Activated CD8-positive, alpha-beta T cell treated with anti-CD3 and anti-CD28 coated beads for 36 hours (primary cell): ENCODE measurements around the gene RAD50. TPM values are rescaled to one million over a fixed set of nuclear protein-coding genes. Genes with fewer than 3 reads are reported as not detected.
"Not testable (repeated sequence)": the region's sequence is repeated elsewhere in the genome, so short reads cannot be mapped to it uniquely, and the experiment has no call there.

Experiments used
- ATAC-seq: fragments of 200-7000 bp; cut with Tn5 transposase; one replicate; pipeline ENCODE4 v1.10.0; 2021; ENCODE audit warnings: mild to moderate bottlenecking, moderate library complexity
- CTCF ChIA-PET: fragments of 350-600 bp; sonication (Branson Sonifier 250); formaldehyde crosslinking; loops from one replicate; lab custom pipeline; 2021; ENCODE audit warnings: antibody characterized with exemption; lab: Charles Lee
- POLR2A ChIA-PET: fragments of 350-600 bp; sonication (Branson Sonifier 250); formaldehyde crosslinking; loops from one replicate; lab custom pipeline; 2021; ENCODE audit warnings: antibody characterized with exemption; lab: Charles Lee
- DNase-seq: peaks from one replicate; pipeline ENCODE4 v3.0.0-alpha.2; 2020
- H3K27ac Mint-ChIP-seq: one replicate; pipeline ENCODE4 v1.8.0; 2021; ENCODE audit warnings: mild to moderate bottlenecking, mixed read lengths
- H3K27me3 Mint-ChIP-seq: one replicate; pipeline ENCODE4 v1.8.0; 2021; ENCODE audit warnings: mixed read lengths
- H3K36me3 Mint-ChIP-seq: one replicate; pipeline ENCODE4 v1.8.0; 2021; ENCODE audit warnings: low read depth, mixed read lengths
- H3K4me1 Mint-ChIP-seq: one replicate; pipeline ENCODE4 v1.8.0; 2021; ENCODE audit warnings: low read depth, mixed read lengths
- H3K4me3 Mint-ChIP-seq: one replicate; pipeline ENCODE4 v1.8.0; 2021; ENCODE audit warnings: mild to moderate bottlenecking, moderate library complexity, mixed read lengths
- H3K9me3 Mint-ChIP-seq: one replicate; pipeline ENCODE4 v1.8.0; 2021; ENCODE audit warnings: mixed read lengths
- intact Hi-C: fragments of 100-400 bp; cut with micrococcal nuclease; formaldehyde crosslinking; loops from one replicate; pipeline ENCODE4 v1.10.0; 2022
- total RNA-seq, 2 experiments: library from RNA; stranded (reverse); gene quantifications; one replicate each; pipeline ENCODE4 v1.2.3, GENCODE V29; 2021
- TF ChIP-seq, protein P1 (sequence below): fragments of 200-600 bp; IDR thresholded peaks from one replicate; pipeline ENCODE4 v1.8.0; 2022; ENCODE audit warnings: antibody characterized with exemption, mild to moderate bottlenecking

RAD50 gene
- total RNA-seq, 2 experiments from 2014 or later: 46.4 to 48.9 TPM

DNA sequence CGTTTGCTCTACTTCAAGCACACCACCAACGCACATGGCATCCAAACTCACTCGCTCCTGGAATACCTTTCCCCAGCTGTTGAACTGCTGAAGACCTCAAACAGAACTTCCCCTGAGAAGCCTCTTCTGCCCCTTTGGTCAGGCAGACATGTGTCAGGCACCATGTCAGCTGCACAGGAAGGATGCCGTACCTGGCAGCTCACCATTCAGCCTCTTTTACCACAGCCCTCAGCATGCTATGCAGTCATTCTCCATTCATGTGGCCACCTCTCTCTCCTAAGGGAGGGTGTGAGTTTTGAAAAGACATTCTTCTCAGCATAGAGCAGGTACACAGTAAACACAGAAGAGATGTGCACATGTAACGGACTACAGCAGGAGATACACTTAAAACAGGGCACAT lies 131.2 kb downstream of the RAD50 start:
- intact Hi-C loops: loop anchor here (5.0 kb wide), 1 partner anchor 46 kb away; no protein-coding TSS in a partner anchor
- POLR2A ChIA-PET: interaction anchor here (1.0 to 1.6 kb wide), 5 partner anchors 9 to 50 kb away, joined by 3 to 6 read pairs (median 5); partner anchors contain the start of genes IL4 and KIF3A

DNA sequence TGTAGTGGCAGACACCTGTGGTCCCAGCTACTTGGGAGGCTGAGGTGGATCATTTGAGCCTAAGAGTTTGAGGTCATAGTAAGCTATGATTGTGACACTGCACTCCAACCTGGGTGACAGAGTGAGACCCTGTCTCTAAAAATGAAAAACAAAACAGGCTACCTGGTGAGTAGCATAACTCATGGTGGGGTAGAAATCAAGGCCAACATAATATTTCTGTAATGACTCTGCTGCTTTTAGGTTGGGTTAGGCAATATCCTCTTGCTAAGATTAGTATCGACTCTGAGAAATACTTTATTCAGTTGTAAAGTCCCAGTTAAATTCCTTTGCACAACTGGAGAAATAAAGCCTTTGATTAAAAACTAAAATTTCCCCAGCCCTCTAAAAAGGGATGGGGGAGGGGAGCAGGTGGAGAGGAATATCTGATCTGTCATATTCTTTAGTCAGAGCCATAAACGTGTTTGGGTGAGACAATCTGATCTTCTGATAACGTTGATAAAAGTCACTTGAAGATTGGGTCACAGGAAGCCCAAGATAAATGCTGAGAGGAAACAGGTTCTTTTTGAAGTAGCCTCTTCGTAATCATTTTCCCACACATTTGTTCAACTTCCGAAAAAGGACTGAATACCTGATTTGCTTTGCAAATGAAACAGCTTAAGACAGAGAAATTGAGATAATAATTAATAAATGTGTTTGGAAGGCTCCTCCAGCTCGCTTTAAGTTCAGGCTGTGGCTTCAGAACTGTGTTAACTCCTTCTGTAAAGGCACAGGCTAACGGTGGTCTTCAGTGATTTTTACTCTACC lies 132.0 kb downstream of the RAD50 start:
- CTCF ChIA-PET: interaction anchor here (0.8 to 1.5 kb wide), 3 partner anchors 15 to 131 kb away, joined by 3 read pairs; partner anchors contain the start of gene IL4
- peak; percentile 49 for ATAC-seq

More for the DNA sequence above, 131.2 kb downstream of the RAD50 start:
- ATAC-seq (peak; percentile 80), DNase-seq (peak; percentile 71)
- no peak overlapping the region for H3K4me3 Mint-ChIP-seq
- TF ChIP-seq, protein P1, sequence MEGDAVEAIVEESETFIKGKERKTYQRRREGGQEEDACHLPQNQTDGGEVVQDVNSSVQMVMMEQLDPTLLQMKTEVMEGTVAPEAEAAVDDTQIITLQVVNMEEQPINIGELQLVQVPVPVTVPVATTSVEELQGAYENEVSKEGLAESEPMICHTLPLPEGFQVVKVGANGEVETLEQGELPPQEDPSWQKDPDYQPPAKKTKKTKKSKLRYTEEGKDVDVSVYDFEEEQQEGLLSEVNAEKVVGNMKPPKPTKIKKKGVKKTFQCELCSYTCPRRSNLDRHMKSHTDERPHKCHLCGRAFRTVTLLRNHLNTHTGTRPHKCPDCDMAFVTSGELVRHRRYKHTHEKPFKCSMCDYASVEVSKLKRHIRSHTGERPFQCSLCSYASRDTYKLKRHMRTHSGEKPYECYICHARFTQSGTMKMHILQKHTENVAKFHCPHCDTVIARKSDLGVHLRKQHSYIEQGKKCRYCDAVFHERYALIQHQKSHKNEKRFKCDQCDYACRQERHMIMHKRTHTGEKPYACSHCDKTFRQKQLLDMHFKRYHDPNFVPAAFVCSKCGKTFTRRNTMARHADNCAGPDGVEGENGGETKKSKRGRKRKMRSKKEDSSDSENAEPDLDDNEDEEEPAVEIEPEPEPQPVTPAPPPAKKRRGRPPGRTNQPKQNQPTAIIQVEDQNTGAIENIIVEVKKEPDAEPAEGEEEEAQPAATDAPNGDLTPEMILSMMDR: no peak
- H3K27me3 Mint-ChIP-seq: no peaks in the 10 kb centered on the region
- H3K9me3 Mint-ChIP-seq: no peaks in the 10 kb centered on the region
- CTCF ChIA-PET: interaction anchor here (1.1 to 1.5 kb wide), 2 partner anchors 14 to 47 kb away, joined by 3 read pairs; partner anchors contain the start of gene IL4
- H3K4me1 Mint-ChIP-seq: peaks cover 40% of the 10 kb centered on the region
- H3K36me3 Mint-ChIP-seq: peaks cover 3% of the 10 kb centered on the region
- H3K27ac Mint-ChIP-seq: peak overlapping the region; percentile 62

DNA sequence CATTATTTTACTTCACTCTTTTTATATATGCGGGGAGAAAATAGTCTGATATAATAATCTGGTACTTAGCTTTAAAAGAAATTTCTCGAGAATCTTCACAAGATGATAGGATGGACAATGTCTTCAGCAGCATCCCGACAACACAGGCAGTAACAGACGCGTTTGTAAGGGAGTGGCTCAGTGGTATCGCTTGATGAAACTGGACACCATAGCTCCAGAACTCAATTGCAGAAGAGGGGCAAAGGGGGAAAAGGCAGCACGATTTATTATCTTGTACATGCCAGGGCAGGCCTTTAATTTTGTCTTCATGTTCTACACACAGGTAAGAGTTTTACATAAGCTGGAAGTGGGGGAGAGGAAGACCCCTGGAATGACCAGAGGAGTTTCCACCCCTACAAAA lies 132.7 kb downstream of the RAD50 start:
- Mint-ChIP-seq H3K9me3 (no peaks in the 10 kb centered on the region), H3K4me1 (peaks cover 37% of the 10 kb centered on the region), H3K27ac (peak overlapping the region; percentile 23), H3K27me3 (no peaks in the 10 kb centered on the region), H3K36me3 (peaks cover 6% of the 10 kb centered on the region), H3K4me3 (no peak overlapping the region)
- POLR2A ChIA-PET: interaction anchor here (0.6 to 1.6 kb wide), 4 partner anchors 11 to 223 kb away, joined by 3 to 6 read pairs (median 4); no protein-coding TSS in a partner anchor
- intact Hi-C loops: loop anchor here (5.0 kb wide), 1 partner anchor 47 kb away; no protein-coding TSS in a partner anchor
- DNase-seq (no peak), ATAC-seq (no peak)
- CTCF ChIA-PET: interaction anchor here (0.8 to 1.5 kb wide), 2 partner anchors 15 to 131 kb away, joined by 3 read pairs; partner anchors contain the start of gene IL4
- TF ChIP-seq, protein P1: no peak

More for the DNA sequence above, 132.0 kb downstream of the RAD50 start:
- Mint-ChIP-seq H3K27me3 (no peaks in the 10 kb centered on the region), H3K27ac (peak overlapping the region; percentile 62), H3K4me1 (peaks cover 40% of the 10 kb centered on the region), H3K4me3 (no peak overlapping the region), H3K9me3 (no peaks in the 10 kb centered on the region), H3K36me3 (peaks cover 5% of the 10 kb centered on the region)
- peak; percentile 55 for DNase-seq
- TF ChIP-seq, protein P1: no peak
- POLR2A ChIA-PET: interaction anchor here (0.6 to 1.6 kb wide), 7 partner anchors 10 to 596 kb away, joined by 3 to 6 read pairs (median 3); partner anchors contain the start of genes IL4 and KIF3A
- intact Hi-C loops: loop anchor here (5.0 kb wide), 1 partner anchor 46 kb away; no protein-coding TSS in a partner anchor

DNA sequence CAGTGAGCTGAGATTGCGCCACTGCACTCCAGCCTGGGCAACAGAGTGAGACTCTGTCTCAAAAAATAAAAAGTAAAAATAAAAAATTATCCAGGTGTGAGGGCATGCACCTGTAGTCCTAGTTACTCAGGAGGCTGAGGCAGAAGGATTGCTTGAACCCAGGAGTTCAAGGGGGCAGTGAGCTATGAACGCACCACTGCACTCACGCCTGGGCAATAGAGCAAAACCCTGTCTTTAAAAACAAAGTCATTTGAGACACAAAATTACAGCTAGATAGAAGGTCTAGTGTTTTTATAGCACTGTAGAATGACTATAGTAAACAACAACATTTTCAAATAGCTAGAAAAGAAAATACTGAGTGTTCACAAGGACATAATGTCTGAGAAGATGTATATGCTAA lies 133.4 kb downstream of the RAD50 start:
- no peak overlapping the region for H3K4me3 Mint-ChIP-seq
- CTCF ChIA-PET: no interaction called here
- H3K27ac Mint-ChIP-seq: no peak overlapping the region
- ATAC-seq: no peak
- no peaks in the 10 kb centered on the region for H3K27me3 Mint-ChIP-seq
- intact Hi-C loops: no loop called here
- TF ChIP-seq, protein P1: no peak
- no peaks in the 10 kb centered on the region for H3K9me3 Mint-ChIP-seq
- peaks cover 31% of the 10 kb centered on the region for H3K4me1 Mint-ChIP-seq
- peaks cover 8% of the 10 kb centered on the region for H3K36me3 Mint-ChIP-seq
- no peak for DNase-seq
- POLR2A ChIA-PET: interaction anchor here (0.6 kb wide), 1 partner anchor 223 kb away, joined by 3 read pairs; no protein-coding TSS in a partner anchor

DNA sequence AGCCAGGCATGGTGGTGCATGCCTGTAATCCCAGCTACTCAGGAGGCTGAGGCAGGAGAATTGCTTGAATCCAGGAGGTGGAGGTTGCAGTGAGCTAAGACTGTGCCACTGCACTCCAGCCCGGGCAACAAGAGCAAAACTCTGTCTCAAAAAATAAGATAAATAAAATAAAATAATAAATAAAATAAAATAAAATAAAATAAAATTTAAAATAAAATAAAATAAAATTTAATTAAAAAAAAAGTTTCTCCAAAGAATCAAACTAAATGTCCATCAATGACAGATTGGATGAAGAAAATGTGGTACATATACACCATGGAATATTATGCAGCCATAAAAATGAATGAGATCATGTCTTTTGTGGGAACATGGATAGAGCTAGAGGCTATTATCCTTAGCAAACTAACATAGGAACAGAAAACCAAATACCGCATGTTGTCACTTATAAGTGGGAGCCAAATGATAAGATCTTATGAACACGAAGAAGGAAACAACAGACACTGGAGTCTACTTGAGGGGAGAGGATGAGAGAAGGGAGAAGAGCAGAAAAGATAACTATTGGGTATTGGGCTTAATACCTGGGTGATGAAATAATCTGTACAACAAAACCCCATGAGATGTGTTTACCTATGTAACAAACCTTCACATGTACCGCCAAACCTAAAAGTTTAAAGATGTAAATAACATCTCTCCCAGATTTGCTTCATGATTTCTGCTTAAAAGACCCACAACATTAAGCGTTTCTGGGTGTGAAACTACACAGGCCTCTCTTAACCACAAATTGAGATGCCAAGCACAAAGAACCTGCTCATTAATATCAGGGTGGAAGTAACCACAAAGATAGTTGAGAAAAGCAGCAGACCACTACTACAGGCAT lies 135.2 kb downstream of the RAD50 start:
- Mint-ChIP-seq H3K36me3 (peaks cover 14% of the 10 kb centered on the region), H3K4me1 (peaks cover 26% of the 10 kb centered on the region), H3K27ac (peak overlapping the region; percentile 17)
- CTCF ChIA-PET: interaction anchor here (1.0 kb wide), 1 partner anchor 28 kb away, joined by 3 read pairs; no protein-coding TSS in a partner anchor
- ATAC-seq, H3K27me3 Mint-ChIP-seq, intact Hi-C loops, DNase-seq, H3K4me3 Mint-ChIP-seq, POLR2A ChIA-PET, H3K9me3 Mint-ChIP-seq: not testable (repeated sequence)
